ENCODE results near the gene RAD51C. TPM values are rescaled to one million over a fixed set of nuclear protein-coding genes. Genes with fewer than 3 reads are reported as not detected.
A peak's percentile ranks its signal among the peaks of the same experiment; 100 is the strongest.
"Not testable (repeated sequence)": the region's sequence is repeated elsewhere in the genome, so short reads cannot be mapped to it uniquely, and the experiment has no call there.

The RAD51C gene
- 12.2 and 14.7 TPM in 2 replicates for total RNA-seq

DNA sequence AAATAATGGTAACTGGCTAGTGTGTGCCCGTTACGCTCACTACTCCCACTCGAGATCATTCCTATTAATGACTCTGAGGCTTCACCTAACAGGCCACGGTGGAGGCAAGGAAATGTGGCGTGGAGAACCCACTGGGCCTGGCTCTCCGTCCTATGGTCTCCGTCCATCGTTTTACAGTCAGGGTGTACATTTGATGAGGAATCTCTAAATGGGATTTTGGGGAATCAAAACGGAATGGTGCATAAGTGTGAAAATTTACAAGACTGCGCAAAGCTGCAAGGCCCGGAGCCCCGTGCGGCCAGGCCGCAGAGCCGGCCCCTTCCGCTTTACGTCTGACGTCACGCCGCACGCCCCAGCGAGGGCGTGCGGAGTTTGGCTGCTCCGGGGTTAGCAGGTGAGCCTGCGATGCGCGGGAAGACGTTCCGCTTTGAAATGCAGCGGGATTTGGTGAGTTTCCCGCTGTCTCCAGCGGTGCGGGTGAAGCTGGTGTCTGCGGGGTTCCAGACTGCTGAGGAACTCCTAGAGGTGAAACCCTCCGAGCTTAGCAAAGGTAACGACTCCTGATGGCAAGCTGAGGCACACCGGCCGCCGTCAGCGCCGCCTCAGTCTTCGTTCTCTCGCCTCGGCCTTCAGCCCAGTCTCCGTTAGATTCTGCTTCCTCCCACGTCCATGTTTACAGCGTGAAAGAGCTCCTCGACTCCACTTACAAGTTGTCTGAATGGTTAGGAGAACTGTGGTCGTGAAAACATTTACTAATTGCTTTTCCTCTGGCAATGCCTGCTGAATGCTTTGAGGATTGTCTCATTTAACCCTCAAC is at the start of gene RAD51C:
RAD51C (plus strand) TSS at position 364 of the 817 bp plus-strand sequence; CDS start at position 406, 42 bp downstream.
- peak; percentile 78 to 82 for DNase-seq (ENCODE audit: low read depth in 2 of 2)

DNA sequence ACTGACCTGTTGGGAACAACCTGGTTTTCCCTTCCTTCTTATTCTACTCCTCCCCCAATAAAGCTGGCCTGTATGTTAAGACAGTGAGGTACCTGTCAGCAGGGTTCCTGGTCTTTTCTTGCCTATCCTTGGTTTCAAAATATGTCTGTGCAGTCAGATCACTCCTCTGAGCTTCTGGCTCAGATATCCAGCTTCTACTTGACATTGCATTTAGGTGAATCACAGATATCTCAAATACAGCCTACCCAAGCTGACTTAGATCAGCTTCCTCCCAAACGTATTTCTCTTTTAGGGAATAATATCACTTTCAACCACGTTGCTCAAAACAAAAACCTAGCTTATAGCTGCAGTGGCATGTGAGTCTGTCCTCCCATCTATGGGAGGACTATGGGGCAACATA is 49.3 kb upstream of the RAD51C start:
- peak in 1 of 2 donors; percentile 43 for DNase-seq (ENCODE audit: low read depth in 2 of 2)

DNA sequence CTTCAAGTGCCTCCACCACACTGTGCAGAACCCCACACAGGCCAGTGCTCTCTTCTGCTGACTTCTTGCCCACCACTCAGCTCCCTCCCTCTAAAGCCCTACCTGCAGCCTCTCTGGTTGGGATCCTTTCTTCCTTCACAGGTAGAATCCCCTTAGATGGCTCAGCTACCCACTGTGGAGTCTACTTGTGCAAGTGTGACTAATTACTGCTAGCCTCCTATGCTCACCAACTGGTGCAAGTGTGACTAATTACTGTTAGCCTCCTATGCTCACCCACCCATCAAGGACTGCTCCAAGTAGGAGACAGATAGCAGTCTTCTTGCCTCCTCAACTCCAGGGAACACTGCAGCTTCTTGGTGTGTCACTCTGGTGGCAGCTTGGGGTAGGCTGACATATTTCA is 44.2 kb upstream of the RAD51C start:
- DNase-seq (ENCODE audit: low read depth in 2 of 2) = no peak

GRCh38 chr17:58657962-58658803 is 34.2 kb upstream of the RAD51C start:
- peak in 1 of 2 donors; percentile 26 for DNase-seq (ENCODE audit: low read depth in 2 of 2)

DNA sequence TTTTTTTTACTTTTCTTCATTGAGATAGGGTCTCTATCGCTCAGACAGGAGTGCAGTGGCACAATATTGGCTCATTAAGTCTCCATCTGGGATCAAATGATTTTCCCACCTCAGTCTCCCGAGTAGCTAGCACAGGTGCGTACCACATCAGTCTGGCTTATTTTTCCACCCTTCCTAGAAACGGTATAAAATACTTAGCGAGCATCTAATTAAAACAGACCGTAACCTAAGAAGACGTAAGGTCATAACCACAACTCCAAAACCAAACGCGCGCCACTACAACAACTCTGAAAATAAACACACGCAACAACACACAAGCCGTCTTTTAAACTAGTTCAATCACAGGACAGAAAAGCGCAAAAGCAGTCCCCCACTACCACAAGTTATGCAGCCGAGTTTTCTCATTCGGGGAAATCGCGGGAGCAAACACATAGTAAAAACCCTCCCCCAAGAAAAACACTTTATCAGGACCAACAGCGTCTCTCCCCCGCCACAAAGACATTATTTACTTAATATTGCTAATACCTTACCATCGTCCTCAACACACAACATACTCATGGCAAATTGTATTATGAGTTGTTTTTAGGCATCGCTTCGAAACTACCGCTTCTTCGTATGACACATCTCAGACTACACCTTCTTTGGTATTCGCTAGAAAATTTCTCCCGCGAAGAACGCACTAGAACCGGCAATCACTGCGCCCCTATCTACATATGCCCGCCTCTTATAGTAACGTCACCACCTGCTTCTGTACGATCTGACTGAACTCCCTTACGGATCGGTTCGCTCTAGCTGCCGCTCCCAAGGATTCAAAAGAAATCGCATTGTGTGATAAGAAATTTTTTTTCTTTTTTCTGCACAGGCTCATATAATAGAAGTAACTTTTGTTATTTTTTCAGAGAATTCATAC is 33.3 kb upstream of the RAD51C start:
- peak; percentile 92 to 97 for DNase-seq (ENCODE audit: low read depth in 2 of 2)

- not testable (repeated sequence) for DNase-seq (ENCODE audit: low read depth in 2 of 2)
These were observed 32.7 kb upstream of the RAD51C start for GRCh38 chr17:58659714-58660084.

GRCh38 chr17:58660621-58661020 is 31.8 kb upstream of the RAD51C start:
- no peak for DNase-seq (ENCODE audit: low read depth in 2 of 2)

GRCh38 chr17:58661499-58661898 is 30.9 kb upstream of the RAD51C start:
- no peak for DNase-seq (ENCODE audit: low read depth in 2 of 2)

DNA sequence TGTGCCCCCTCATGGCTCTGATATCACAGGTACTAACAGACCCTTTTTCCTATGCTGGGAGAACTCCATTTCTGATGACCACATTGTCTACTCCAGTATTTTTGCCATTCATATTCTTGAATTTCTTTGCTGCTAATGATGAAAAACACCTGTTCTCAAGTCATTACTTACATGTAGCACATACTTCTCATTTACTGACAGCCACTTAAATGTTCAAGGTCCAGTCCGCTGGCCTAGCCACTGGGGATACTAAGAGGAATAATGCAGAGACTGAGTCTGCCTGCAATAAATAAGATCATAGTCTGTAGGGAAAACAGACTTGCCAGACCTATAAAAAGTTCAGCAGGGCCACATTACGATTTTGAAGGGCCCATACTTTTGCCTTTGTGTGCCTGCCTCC is 28.1 kb upstream of the RAD51C start:
- DNase-seq (ENCODE audit: low read depth in 2 of 2) = no peak

DNA sequence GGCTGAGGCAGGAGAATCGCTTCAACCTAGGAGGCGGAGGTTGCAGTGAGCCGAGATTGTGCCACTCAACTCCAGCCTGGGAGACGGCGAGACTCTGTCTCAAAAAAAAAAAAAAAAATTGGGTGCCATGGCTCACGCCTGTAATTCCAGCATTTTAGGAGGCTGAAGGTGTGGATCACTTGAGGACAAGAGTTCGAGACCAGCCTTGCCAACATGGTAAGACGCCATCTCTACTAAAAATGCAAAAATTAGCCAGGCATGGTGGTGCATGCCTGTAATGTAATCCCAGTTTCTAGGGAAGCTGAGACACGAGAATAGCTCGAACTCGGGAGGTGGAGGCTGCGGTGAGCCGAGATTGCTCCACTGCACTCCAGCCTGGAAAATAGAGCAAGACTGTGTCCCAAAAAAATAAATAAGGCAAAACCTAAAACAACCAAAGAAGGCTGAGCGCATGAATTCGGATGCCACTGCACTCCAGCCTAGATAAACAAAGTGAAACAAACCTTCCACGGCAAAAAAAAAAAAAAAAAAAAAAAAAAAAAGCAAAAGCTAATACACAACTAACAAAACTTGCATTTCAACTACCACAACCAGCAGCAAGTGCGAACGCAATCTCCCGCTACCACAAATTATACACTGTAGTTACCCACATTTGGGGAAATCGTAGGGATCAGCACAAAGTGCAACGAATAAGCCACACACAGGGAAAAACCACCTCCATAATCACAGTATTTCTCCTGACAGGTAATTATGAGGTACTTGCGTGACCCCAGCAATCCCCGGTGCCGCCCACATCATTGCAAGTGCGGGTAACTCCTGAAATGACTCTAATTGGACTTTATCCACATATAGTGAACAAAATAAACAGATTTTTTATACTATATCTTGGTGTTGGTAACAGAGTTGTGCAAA is 26.2 kb upstream of the RAD51C start:
- no peak for DNase-seq (ENCODE audit: low read depth in 2 of 2)

GRCh38 chr17:58666858-58667267 is 25.5 kb upstream of the RAD51C start:
- DNase-seq (ENCODE audit: low read depth in 2 of 2) = peak; percentile 64 to 90

- peak in 1 of 2 donors; percentile 16 for DNase-seq (ENCODE audit: low read depth in 2 of 2)
These were observed 24.3 kb upstream of the RAD51C start for GRCh38 chr17:58667934-58668597.

DNA sequence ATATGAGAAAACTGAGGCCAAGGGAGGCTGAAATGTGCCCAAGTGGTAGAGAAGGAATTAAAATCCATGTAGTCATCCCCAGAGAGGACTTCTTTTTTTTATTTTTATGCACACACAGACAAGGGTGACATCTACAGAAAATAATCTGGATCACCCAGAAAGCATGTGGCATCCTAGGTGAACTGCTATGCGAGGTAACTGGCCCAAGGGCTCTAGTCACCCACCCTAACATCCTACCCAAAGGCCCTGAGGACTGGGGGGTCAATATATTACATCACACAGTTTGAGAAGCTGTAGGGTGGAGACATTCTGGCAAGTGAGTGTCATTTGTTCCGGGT is 23.8 kb upstream of the RAD51C start:
- no peak for DNase-seq (ENCODE audit: low read depth in 2 of 2)

GRCh38 chr17:58669853-58670252 is 22.5 kb upstream of the RAD51C start:
- no peak for DNase-seq (ENCODE audit: low read depth in 2 of 2)

GRCh38 chr17:58671969-58672368 is 20.4 kb upstream of the RAD51C start:
- DNase-seq (ENCODE audit: low read depth in 2 of 2) = no peak

DNA sequence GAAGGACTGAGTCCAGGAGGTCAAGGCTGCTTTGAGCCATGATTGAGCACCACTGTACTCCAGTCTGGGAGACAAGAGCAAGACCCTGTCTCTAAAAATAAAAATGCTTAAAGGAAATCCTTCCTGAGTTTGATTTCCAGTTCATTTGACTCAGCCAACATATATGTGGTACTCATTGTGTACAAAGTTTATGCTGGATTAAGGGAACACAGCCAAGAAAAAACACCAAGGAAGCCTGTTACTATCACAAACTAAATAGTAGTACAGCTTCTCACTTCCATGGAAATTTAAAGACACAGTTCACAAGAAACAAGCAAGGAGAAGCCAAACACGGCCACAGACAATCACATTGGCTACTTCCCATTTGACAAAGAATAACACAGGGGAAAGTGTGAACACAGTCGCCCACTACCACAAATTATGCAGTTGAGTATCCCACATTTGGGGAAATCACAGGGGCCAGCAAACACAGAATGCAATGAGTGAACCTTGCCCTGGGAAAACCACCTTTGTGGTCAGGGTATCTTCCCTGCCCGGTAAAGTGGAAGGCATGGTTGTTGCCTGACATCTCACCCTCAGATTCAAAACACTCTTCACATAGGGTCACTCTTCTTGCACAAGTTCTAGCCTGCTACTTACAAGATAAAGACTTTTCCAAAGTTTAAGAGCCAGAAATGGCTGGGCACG is 15.1 kb upstream of the RAD51C start:
- peak in 1 of 2 donors; percentile 72 for DNase-seq (ENCODE audit: low read depth in 2 of 2)

- DNase-seq (ENCODE audit: low read depth in 2 of 2) = not testable (repeated sequence)
These were observed 14.1 kb upstream of the RAD51C start for GRCh38 chr17:58678287-58678686.

DNA sequence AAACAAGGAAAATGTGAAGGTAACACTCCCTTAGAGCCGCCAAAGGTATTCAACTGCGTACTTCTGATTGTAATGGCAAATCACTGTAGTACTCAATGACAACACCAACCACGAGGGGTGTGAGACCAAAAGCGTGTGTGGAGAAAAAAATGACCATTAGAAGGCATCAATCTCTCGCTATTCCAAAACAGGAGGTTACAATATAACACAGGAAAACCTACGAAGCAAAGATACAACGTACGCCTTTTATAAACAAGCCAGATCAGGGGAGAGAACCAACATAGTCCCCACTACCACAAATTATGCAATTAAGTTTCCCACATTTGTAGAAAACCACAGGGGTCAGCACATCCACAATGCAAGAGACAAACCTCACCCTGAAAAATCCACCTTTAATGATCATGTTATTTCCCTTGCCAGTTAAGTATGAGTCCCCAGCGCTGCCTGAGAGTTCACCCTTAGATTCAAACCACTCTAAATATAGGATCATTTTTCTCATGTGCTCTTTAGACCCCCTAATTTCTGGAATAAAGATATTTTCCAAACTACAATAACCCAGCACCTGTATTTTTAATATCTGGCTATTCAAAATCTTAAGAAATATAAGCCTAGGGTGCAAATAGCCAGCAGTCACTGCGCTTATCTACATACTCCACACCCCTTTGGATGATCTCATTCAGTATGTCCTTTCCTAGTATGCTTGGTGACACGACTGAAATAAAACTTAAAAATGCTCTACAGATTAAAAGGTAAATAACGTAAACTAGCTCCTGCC is 13.0 kb upstream of the RAD51C start:
- peak in 1 of 2 donors; percentile 59 for DNase-seq (ENCODE audit: low read depth in 2 of 2)

DNA sequence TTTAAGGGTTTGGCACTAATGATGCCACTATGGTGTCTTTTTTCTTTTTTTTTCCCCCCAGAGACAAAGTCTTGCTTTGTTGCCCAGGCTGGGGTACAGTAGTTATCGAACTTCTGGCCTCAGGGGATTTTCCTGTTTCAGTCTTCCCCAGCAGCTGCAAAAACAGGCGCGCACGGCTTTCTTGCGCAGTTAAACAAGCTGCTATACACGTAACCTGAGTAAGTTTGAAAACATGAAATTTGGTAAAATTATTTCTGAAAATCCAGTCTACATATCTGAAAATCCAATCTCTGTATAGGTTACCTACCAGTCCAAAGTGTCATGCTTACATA is 12.4 kb upstream of the RAD51C start:
- no peak for DNase-seq (ENCODE audit: low read depth in 2 of 2)
